Suprapubic skin (tissue), 4 donors: ENCODE measurements around the gene TMEM17. TPM values are rescaled to one million over a fixed set of nuclear protein-coding genes. Genes with fewer than 3 reads are reported as not detected.

Source experiments
- DNase-seq, 2 donors: peaks; one replicate each; pipeline ENCODE4 v3.0.0-alpha.2; 2019; ENCODE audit warnings: low spot score in 2 of 2
- H3K27ac ChIP-seq: fragments of 200-600 bp; sonication (generic); one replicate; pipeline ENCODE4 v1.5.1; 2019
- H3K27me3 ChIP-seq: fragments of 200-600 bp; sonication (generic); one replicate; pipeline ENCODE4 v1.5.1; 2019
- H3K36me3 ChIP-seq: fragments of 200-600 bp; sonication (generic); one replicate; pipeline ENCODE4 v1.5.1; 2019
- H3K4me1 ChIP-seq: fragments of 200-600 bp; sonication (generic); one replicate; pipeline ENCODE4 v1.5.1; 2019
- H3K4me3 ChIP-seq: fragments of 200-600 bp; sonication (generic); one replicate; pipeline ENCODE4 v1.5.1; 2019; ENCODE audit warnings: mild to moderate bottlenecking
- H3K9me3 ChIP-seq: fragments of 200-600 bp; sonication (generic); one replicate; pipeline ENCODE4 v1.5.1; 2019
- EP300 ChIP-seq: sonication (generic); formaldehyde crosslinking; IDR thresholded peaks from one replicate; pipeline ENCODE4 v1.6.1; 2017; ENCODE audit warnings: antibody characterized with exemption
- POLR2A ChIP-seq, 2 donors: fragments of 450-650 bp; IDR thresholded peaks; one replicate each; pipeline ENCODE4 v1.6.1; 2017; ENCODE audit warnings: antibody characterized with exemption in 2 of 2, mild to moderate bottlenecking in 2 of 2, moderate library complexity in 2 of 2
- POLR2AphosphoS5 ChIP-seq, 3 donors: sonication (generic); formaldehyde crosslinking; IDR thresholded peaks; one replicate each; pipeline ENCODE4 v1.6.1; 2017; ENCODE audit warnings: antibody characterized with exemption in 3 of 3
- WGBS: methylation state at CpG from one replicate; pipeline ENCODE4 v1.1.5; 2018; 5-methylcytosine and 5-hydroxymethylcytosine counted together
- total RNA-seq, 4 donors: library from RNA; depleted of rRNA; stranded (reverse); fragments of >200 nt; gene quantifications; one replicate each; pipeline ENCODE4 v1.1.0, GENCODE V29; 2016
- TF ChIP-seq, protein P1 (sequence below), 2 donors: fragments of 200-600 bp in 1 of 2; fragments of 450-650 bp in 1 of 2; sonication (generic) in 1 of 2; IDR thresholded peaks; one replicate each; pipeline ENCODE4 v1.5.1; 2016 to 2019; ENCODE audit warnings: antibody characterized with exemption in 2 of 2, mild to moderate bottlenecking in 1 of 2, moderate library complexity in 1 of 2

TMEM17 gene
- total RNA-seq, 4 donors from 2014 or later: 1.1 to 6.1 (median 2.0) TPM

DNA sequence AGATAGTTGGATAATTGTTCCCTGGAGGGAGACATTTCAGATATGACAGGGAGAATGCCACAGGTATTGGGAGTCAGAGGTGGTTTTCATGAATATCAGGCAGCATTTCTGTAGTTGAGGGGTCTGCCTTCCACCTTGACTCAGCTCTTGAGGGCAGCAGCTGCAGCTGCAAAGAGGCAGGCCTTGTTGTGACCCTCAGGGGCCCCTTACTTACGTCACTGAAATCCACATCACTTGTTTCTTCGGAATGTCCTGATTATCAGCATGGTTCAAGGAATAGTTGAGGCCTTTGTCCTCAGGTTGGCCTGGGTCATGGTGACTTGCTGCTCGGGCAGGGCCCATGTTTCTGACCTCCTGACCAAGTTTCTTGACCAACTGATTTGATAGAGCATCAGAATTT is 46.9 kb downstream of the TMEM17 start:
- no peaks in the 10 kb centered on the region for H3K36me3 ChIP-seq
- DNase-seq: no peak
- no peak overlapping the region for H3K4me3 ChIP-seq
- no peaks in the 10 kb centered on the region for H3K27me3 ChIP-seq
- WGBS: 86% methylated on average over 3 of the region's 3 CpGs
- H3K4me1 ChIP-seq: peaks cover 23% of the 10 kb centered on the region
- TF ChIP-seq, protein P1, sequence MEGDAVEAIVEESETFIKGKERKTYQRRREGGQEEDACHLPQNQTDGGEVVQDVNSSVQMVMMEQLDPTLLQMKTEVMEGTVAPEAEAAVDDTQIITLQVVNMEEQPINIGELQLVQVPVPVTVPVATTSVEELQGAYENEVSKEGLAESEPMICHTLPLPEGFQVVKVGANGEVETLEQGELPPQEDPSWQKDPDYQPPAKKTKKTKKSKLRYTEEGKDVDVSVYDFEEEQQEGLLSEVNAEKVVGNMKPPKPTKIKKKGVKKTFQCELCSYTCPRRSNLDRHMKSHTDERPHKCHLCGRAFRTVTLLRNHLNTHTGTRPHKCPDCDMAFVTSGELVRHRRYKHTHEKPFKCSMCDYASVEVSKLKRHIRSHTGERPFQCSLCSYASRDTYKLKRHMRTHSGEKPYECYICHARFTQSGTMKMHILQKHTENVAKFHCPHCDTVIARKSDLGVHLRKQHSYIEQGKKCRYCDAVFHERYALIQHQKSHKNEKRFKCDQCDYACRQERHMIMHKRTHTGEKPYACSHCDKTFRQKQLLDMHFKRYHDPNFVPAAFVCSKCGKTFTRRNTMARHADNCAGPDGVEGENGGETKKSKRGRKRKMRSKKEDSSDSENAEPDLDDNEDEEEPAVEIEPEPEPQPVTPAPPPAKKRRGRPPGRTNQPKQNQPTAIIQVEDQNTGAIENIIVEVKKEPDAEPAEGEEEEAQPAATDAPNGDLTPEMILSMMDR (IDR thresholded peaks at IDR 0.05): no peak
- TF ChIP-seq POLR2A (IDR thresholded peaks at IDR 0.05) (no peak), EP300 (no peak), POLR2AphosphoS5 (IDR thresholded peaks at IDR 0.05) (no peak)
- H3K27ac ChIP-seq: no peak overlapping the region
- no peaks in the 10 kb centered on the region for H3K9me3 ChIP-seq

DNA sequence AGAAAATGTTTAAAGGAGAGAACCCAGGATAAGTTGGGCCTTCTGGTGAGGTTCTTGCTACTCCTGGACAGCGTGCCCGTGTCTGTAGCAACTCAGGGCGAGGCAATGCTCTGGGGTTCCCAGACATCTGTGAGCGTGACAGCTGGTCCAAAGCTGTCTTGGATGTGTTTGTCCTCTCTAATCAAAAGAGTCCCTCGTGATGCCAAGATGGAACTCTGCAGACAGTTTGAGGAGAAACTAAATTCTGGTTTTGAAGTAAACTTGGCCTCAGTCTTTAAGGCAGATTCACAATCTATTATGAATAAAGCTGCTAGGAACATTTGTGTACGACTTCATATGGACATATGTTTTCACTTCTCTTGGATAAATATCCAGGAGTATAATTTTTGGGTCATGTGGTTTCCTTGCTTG is 47.3 kb downstream of the TMEM17 start:
- Histone ChIP-seq H3K36me3 (no peaks in the 10 kb centered on the region), H3K27ac (no peak overlapping the region), H3K9me3 (no peaks in the 10 kb centered on the region), H3K4me3 (no peak overlapping the region), H3K4me1 (peaks cover 27% of the 10 kb centered on the region), H3K27me3 (no peaks in the 10 kb centered on the region)
- DNase-seq: no peak
- WGBS: 86% methylated on average over 4 of the region's 6 CpGs
- no peak for TF ChIP-seq POLR2AphosphoS5 (IDR thresholded peaks at IDR 0.05)
- TF ChIP-seq, protein P1 (IDR thresholded peaks at IDR 0.05): no peak
- no peak for TF ChIP-seq POLR2A (IDR thresholded peaks at IDR 0.05)
- no peak for TF ChIP-seq EP300

DNA sequence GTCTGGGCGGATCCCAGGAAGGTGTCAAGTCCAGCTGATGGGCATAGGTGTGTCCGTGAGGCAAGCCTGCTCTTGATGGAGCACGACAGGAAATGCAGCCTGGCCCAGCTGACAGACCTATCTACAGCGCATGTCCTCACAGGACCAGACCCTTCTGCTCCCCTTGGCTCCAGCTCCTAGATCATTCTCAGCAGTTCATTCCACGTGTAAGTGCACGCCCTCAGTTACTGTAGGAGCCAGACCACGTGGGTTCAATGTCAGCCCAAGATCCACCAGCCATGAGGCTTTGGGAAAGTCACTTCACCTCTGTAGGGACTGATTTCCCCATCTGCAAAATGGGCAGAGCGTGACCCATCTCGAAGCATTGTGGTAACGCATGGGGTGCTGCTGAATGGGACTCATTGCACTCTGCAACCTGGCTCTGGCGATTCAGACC is 47.8 kb downstream of the TMEM17 start:
- Histone ChIP-seq H3K27me3 (no peaks in the 10 kb centered on the region), H3K36me3 (no peaks in the 10 kb centered on the region), H3K9me3 (no peaks in the 10 kb centered on the region), H3K27ac (no peak overlapping the region), H3K4me1 (peaks cover 29% of the 10 kb centered on the region), H3K4me3 (no peak overlapping the region)
- no peak for DNase-seq
- WGBS: 75% methylated on average over 11 of the region's 11 CpGs
- TF ChIP-seq, protein P1 (IDR thresholded peaks at IDR 0.05): no peak
- TF ChIP-seq POLR2A (IDR thresholded peaks at IDR 0.05) (no peak), POLR2AphosphoS5 (IDR thresholded peaks at IDR 0.05) (no peak), EP300 (no peak)

DNA sequence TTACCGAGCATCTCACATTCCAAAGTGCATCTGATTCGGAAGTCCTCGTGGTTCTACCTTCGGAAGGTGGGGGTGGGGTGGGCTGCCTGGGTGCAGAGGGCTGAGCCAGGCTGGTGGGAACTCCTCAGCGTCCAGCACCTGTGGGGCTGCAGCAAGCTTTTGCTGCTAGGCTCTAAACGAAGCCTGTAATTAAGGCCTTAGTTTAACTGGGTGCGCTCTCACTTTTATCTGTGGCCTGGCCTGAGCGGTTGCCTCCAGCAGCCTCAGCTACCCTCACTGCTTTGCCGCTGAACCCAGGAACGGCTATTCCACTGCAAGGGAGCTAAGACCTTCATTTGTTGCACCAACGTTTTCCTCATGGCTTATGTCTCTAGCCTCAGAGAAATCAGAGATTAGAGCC is 48.4 kb downstream of the TMEM17 start:
- H3K4me1 ChIP-seq: peaks cover 34% of the 10 kb centered on the region
- WGBS: 63% methylated on average over 11 of the region's 11 CpGs
- H3K27ac ChIP-seq: peak overlapping the region; percentile 83
- peak overlapping the region; percentile 73 for H3K4me3 ChIP-seq
- DNase-seq: no peak
- TF ChIP-seq, protein P1 (IDR thresholded peaks at IDR 0.05): no peak
- TF ChIP-seq POLR2A (IDR thresholded peaks at IDR 0.05) (no peak), POLR2AphosphoS5 (IDR thresholded peaks at IDR 0.05) (no peak), EP300 (no peak)
- H3K9me3 ChIP-seq: no peaks in the 10 kb centered on the region
- H3K36me3 ChIP-seq: no peaks in the 10 kb centered on the region
- no peaks in the 10 kb centered on the region for H3K27me3 ChIP-seq

DNA sequence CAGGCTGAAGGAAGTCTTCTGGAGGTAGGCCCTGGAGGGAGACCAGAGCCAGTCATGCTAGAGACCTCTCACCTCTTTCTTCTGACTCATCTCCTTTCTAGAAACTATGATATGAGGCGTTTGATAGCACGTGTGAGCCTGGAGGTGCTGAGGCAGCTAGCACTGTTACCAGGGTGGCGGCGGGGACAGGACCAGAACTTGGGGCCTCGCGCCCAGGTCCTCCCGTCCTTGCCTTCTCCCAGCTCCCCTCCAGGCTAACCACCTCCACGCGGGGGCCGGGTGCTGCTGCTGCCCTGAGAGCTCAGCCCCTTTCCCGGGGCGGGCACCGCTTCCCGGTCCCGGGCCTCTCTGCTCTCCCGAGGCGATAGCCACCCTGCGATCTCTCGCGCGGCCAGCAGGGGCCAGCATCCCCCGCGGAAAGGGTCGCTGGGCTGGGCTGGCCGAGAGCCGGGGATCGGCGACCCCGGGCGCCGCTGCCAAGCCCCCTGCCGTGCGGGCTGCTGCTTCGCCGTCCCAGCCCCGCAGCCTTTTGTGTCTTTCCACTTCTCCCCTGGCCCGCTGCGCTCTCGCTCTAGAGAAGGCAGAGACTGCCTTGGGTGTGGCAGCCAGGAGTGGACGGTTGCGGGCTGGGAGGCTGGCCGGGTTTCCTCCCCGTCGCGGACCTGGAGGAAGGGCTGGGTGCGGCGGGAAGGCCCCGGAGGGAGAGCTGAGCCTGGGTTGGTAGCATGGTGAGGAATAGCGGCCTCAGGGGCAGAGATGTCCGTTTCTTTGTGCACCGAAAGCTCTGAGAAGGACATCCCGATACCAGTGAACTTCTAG is 49.1 kb downstream of the TMEM17 start:
- peak; percentile 82 to 87 for DNase-seq
- no peak for TF ChIP-seq EP300
- TF ChIP-seq POLR2A (IDR thresholded peaks at IDR 0.05): no peak
- TF ChIP-seq, protein P1 (IDR thresholded peaks at IDR 0.05): peak; percentile 91 to 97
- TF ChIP-seq POLR2AphosphoS5 (IDR thresholded peaks at IDR 0.05): peak in 1 of 3 donors; percentile 77
- Histone ChIP-seq H3K27ac (peak overlapping the region; percentile 83), H3K4me3 (peak overlapping the region; percentile 73), H3K36me3 (no peaks in the 10 kb centered on the region), H3K27me3 (no peaks in the 10 kb centered on the region), H3K9me3 (no peaks in the 10 kb centered on the region), H3K4me1 (peaks cover 34% of the 10 kb centered on the region)
- WGBS: 1% methylated on average over 19 of the region's 52 CpGs
